ENCODE measurements around the gene CGAS. TPM values are rescaled to one million over a fixed set of nuclear protein-coding genes. Genes with fewer than 3 reads are reported as not detected.

The CGAS gene
- total RNA-seq, 1 donor from 2014 or later: 0.16 TPM

GRCh38 chr6:73477407-73477806, 25.3 kb upstream of the CGAS start:
- Histone ChIP-seq H3K9me3 (ENCODE audit: insufficient read depth, low read depth, low read length) (no peaks in the 10 kb centered on the region), H2AFZ (ENCODE audit: low read depth, low read length) (no peak overlapping the region), H3K27me3 (ENCODE audit: insufficient read depth, low read length) (no peaks in the 10 kb centered on the region), H3K4me1 (ENCODE audit: insufficient read depth, low read length) (no peaks in the 10 kb centered on the region), H3K4me2 (ENCODE audit: low read length) (no peak overlapping the region), H3K27ac (ENCODE audit: low read depth, low read length) (no peak overlapping the region), H3K36me3 (ENCODE audit: insufficient read depth, low read length) (peaks cover 32% of the 10 kb centered on the region), H3K4me3 (ENCODE audit: insufficient read depth, low read depth, low read length) (no peak overlapping the region), H3K79me2 (ENCODE audit: insufficient read depth, low read length) (no peaks in the 10 kb centered on the region), H4K20me1 (ENCODE audit: insufficient read depth, low read length) (no peaks in the 10 kb centered on the region), H3K9ac (ENCODE audit: low read length) (no peak overlapping the region)
- Mint-ChIP-seq H3K27me3 (ENCODE audit: low read depth, unreplicated experiment) (no peaks in the 10 kb centered on the region), H3K9me3 (ENCODE audit: unreplicated experiment) (no peaks in the 10 kb centered on the region), H3K36me3 (ENCODE audit: low read depth, unreplicated experiment) (peaks cover 12% of the 10 kb centered on the region), H3K4me1 (ENCODE audit: low read depth, unreplicated experiment) (no peaks in the 10 kb centered on the region), H3K4me3 (ENCODE audit: unreplicated experiment) (no peak overlapping the region), H3K27ac (ENCODE audit: unreplicated experiment) (no peak overlapping the region)
- DNase-seq (ENCODE audit: low read depth) (no peak), FAIRE-seq (no peak)
- TF ChIP-seq EZH2 (IDR thresholded peaks at IDR 0.05; ENCODE audit: insufficient read depth, low read length) (no peak), CTCF (IDR thresholded peaks at IDR 0.05; ENCODE audit: insufficient read depth, low read depth, low read length) (no peak)

GRCh38 chr6:73476723-73477122, 24.6 kb upstream of the CGAS start:
- no peak overlapping the region for H3K27ac Mint-ChIP-seq (ENCODE audit: unreplicated experiment)
- no peak overlapping the region for H3K4me3 Mint-ChIP-seq (ENCODE audit: unreplicated experiment)
- Histone ChIP-seq H3K4me1 (ENCODE audit: insufficient read depth, low read length) (no peaks in the 10 kb centered on the region), H3K9me3 (ENCODE audit: insufficient read depth, low read depth, low read length) (no peaks in the 10 kb centered on the region), H3K36me3 (ENCODE audit: insufficient read depth, low read length) (peaks cover 28% of the 10 kb centered on the region), H4K20me1 (ENCODE audit: insufficient read depth, low read length) (no peaks in the 10 kb centered on the region), H2AFZ (ENCODE audit: low read depth, low read length) (no peak overlapping the region), H3K4me2 (ENCODE audit: low read length) (no peak overlapping the region), H3K79me2 (ENCODE audit: insufficient read depth, low read length) (no peaks in the 10 kb centered on the region), H3K27ac (ENCODE audit: low read depth, low read length) (no peak overlapping the region), H3K9ac (ENCODE audit: low read length) (no peak overlapping the region), H3K27me3 (ENCODE audit: insufficient read depth, low read length) (no peaks in the 10 kb centered on the region), H3K4me3 (ENCODE audit: insufficient read depth, low read depth, low read length) (no peak overlapping the region)
- peaks cover 12% of the 10 kb centered on the region for H3K36me3 Mint-ChIP-seq (ENCODE audit: low read depth, unreplicated experiment)
- DNase-seq (ENCODE audit: low read depth): no peak
- no peak for FAIRE-seq
- H3K27me3 Mint-ChIP-seq (ENCODE audit: low read depth, unreplicated experiment): no peaks in the 10 kb centered on the region
- H3K9me3 Mint-ChIP-seq (ENCODE audit: unreplicated experiment): no peaks in the 10 kb centered on the region
- TF ChIP-seq CTCF (IDR thresholded peaks at IDR 0.05; ENCODE audit: insufficient read depth, low read depth, low read length) (no peak), EZH2 (IDR thresholded peaks at IDR 0.05; ENCODE audit: insufficient read depth, low read length) (no peak)
- H3K4me1 Mint-ChIP-seq (ENCODE audit: low read depth, unreplicated experiment): no peaks in the 10 kb centered on the region

GRCh38 chr6:73471686-73472290, 19.7 kb upstream of the CGAS start:
- no peak overlapping the region for H3K27ac ChIP-seq (ENCODE audit: low read depth, low read length)
- DNase-seq (ENCODE audit: low read depth) (no peak), FAIRE-seq (no peak)
- no peaks in the 10 kb centered on the region for H3K4me1 ChIP-seq (ENCODE audit: insufficient read depth, low read length)
- H3K4me2 ChIP-seq (ENCODE audit: low read length): no peak overlapping the region
- Mint-ChIP-seq H3K9me3 (ENCODE audit: unreplicated experiment) (no peaks in the 10 kb centered on the region), H3K4me1 (ENCODE audit: low read depth, unreplicated experiment) (no peaks in the 10 kb centered on the region), H3K27me3 (ENCODE audit: low read depth, unreplicated experiment) (no peaks in the 10 kb centered on the region), H3K27ac (ENCODE audit: unreplicated experiment) (no peak overlapping the region), H3K4me3 (ENCODE audit: unreplicated experiment) (no peak overlapping the region), H3K36me3 (ENCODE audit: low read depth, unreplicated experiment) (peaks cover 6% of the 10 kb centered on the region)
- H3K9me3 ChIP-seq (ENCODE audit: insufficient read depth, low read depth, low read length): no peaks in the 10 kb centered on the region
- H3K4me3 ChIP-seq (ENCODE audit: insufficient read depth, low read depth, low read length): no peak overlapping the region
- TF ChIP-seq EZH2 (IDR thresholded peaks at IDR 0.05; ENCODE audit: insufficient read depth, low read length) (no peak), CTCF (IDR thresholded peaks at IDR 0.05; ENCODE audit: insufficient read depth, low read depth, low read length) (no peak)
- H3K36me3 ChIP-seq (ENCODE audit: insufficient read depth, low read length): peaks cover 35% of the 10 kb centered on the region
- no peaks in the 10 kb centered on the region for H3K79me2 ChIP-seq (ENCODE audit: insufficient read depth, low read length)
- no peaks in the 10 kb centered on the region for H3K27me3 ChIP-seq (ENCODE audit: insufficient read depth, low read length)
- no peak overlapping the region for H3K9ac ChIP-seq (ENCODE audit: low read length)
- no peak overlapping the region for H2AFZ ChIP-seq (ENCODE audit: low read depth, low read length)
- H4K20me1 ChIP-seq (ENCODE audit: insufficient read depth, low read length): no peaks in the 10 kb centered on the region
